Progenitor cell of endocrine pancreas (in vitro differentiated cells): ENCODE data around the gene ABLIM2. TPM values are rescaled to one million over a fixed set of nuclear protein-coding genes. Genes with fewer than 3 reads are reported as not detected.

ENCODE experiments used
- DNase-seq: peaks from one replicate; pipeline ENCODE4 v3.0.0; 2021; ENCODE audit warnings: low spot score; ENCODE audit not compliant: unreplicated experiment
- H3K27ac Mint-ChIP-seq: 2 replicates; pipeline ENCODE4 v1.8.0; 2021; ENCODE audit warnings: mild to moderate bottlenecking, moderate library complexity, mixed read lengths
- H3K27me3 Mint-ChIP-seq: 2 replicates; pipeline ENCODE4 v1.8.0; 2021; ENCODE audit warnings: mixed read lengths
- H3K36me3 Mint-ChIP-seq: 2 replicates; pipeline ENCODE4 v1.8.0; 2022; ENCODE audit warnings: mixed read lengths; ENCODE audit not compliant: insufficient read depth
- H3K4me1 Mint-ChIP-seq: 2 replicates; pipeline ENCODE4 v1.8.0; 2021; ENCODE audit warnings: low read depth, mixed read lengths
- H3K4me3 Mint-ChIP-seq: 2 replicates; pipeline ENCODE4 v1.8.0; 2021; ENCODE audit warnings: low read depth, mild to moderate bottlenecking, moderate library complexity, mixed read lengths
- H3K9me3 Mint-ChIP-seq: 2 replicates; pipeline ENCODE4 v1.8.0; 2021; ENCODE audit warnings: low read depth, mixed read lengths
- total RNA-seq: library from RNA; stranded (reverse); gene quantifications from 2 replicates; pipeline ENCODE4 v1.2.1, GENCODE V29; 2021
- TF ChIP-seq, protein P1 (sequence below): fragments of 200-600 bp; sonication (generic); IDR thresholded peaks from one replicate; pipeline ENCODE4 v1.5.0; 2021; ENCODE audit warnings: antibody characterized with exemption, mild to moderate bottlenecking; ENCODE audit not compliant: unreplicated experiment

The ABLIM2 gene
- total RNA-seq, 1 donor from 2014 or later = 5.7 TPM

DNA sequence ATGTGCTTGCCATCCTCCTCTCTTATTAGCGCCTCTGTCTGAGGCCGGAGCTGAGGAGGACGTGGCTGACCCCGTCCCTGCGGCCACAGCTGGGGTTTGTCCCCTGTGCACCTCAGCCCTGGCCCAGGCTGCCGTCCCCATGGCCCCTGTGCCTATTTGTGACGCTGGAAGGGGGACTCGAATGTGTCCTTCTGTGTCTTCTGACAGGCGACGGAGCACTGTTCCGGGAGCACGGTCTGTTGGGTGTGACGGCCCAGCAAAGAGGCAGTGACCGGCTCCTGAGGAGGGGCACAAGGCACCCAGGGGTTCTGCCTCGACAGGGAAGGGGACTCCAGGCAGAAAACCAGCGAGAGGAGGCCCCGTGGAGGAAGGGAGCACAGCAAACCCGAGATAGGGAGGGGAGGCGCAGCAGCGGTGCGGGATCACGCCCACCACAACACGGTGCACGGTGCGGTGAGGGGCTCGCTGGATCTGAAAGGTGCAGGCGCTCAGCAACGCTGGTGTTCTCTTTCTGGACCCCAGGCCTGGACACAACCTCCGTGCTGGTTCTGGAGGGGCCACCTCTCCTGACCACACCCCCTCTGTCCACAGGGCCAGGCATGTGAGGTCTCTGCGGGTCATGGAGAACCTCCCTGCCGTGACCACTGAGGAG lies 46.1 kb upstream of the ABLIM2 start:
- no peaks in the 10 kb centered on the region for H3K9me3 Mint-ChIP-seq
- peaks cover 2% of the 10 kb centered on the region for H3K27me3 Mint-ChIP-seq
- H3K4me3 Mint-ChIP-seq = no peak overlapping the region
- no peak for DNase-seq
- TF ChIP-seq, protein P1, sequence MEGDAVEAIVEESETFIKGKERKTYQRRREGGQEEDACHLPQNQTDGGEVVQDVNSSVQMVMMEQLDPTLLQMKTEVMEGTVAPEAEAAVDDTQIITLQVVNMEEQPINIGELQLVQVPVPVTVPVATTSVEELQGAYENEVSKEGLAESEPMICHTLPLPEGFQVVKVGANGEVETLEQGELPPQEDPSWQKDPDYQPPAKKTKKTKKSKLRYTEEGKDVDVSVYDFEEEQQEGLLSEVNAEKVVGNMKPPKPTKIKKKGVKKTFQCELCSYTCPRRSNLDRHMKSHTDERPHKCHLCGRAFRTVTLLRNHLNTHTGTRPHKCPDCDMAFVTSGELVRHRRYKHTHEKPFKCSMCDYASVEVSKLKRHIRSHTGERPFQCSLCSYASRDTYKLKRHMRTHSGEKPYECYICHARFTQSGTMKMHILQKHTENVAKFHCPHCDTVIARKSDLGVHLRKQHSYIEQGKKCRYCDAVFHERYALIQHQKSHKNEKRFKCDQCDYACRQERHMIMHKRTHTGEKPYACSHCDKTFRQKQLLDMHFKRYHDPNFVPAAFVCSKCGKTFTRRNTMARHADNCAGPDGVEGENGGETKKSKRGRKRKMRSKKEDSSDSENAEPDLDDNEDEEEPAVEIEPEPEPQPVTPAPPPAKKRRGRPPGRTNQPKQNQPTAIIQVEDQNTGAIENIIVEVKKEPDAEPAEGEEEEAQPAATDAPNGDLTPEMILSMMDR = no peak
- H3K27ac Mint-ChIP-seq = no peak overlapping the region
- peaks cover 16% of the 10 kb centered on the region for H3K4me1 Mint-ChIP-seq
- H3K36me3 Mint-ChIP-seq = no peaks in the 10 kb centered on the region

DNA sequence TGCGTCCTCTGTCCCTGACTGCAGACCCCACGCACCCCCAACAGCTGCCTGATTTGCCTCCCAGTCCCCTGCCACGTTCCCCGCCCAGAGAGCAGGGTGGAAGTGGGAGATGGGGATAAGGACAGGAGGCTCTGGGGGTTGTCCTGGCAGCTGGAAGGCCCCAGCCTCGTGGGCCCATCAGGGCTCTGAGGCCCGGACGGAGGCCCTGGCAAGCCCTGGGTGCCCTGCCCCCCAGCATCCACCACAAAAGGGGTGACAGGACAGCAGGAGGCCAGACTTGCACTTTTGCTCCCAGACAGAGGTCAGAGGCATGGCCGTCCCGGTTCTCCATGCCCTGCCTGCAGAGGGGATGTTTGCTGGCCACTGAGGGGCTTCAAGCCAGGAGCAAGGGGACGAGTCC lies 45.2 kb upstream of the ABLIM2 start:
- no peak for DNase-seq
- H3K27ac Mint-ChIP-seq = peak overlapping the region; percentile 41
- H3K36me3 Mint-ChIP-seq = no peaks in the 10 kb centered on the region
- no peaks in the 10 kb centered on the region for H3K9me3 Mint-ChIP-seq
- H3K27me3 Mint-ChIP-seq = no peaks in the 10 kb centered on the region
- TF ChIP-seq, protein P1 = no peak
- peaks cover 21% of the 10 kb centered on the region for H3K4me1 Mint-ChIP-seq
- H3K4me3 Mint-ChIP-seq = no peak overlapping the region

DNA sequence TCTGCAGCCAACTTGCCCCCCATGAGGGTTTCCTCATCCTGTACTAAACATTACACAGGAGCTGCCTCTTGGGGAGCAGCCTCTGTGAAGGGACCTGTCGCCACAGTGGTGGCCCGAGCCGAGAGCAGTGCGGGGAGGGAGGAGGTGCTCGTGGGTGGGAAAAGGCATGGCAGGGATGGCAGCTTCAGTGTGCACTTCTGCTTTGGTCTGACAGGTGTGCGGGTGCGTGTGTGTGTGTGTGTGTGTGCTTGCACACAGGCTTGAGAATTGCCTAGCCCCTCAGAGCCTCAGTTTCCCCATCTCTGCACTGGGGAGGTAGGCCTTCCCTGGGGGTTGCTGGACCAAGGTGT lies 44.4 kb upstream of the ABLIM2 start:
- no peaks in the 10 kb centered on the region for H3K9me3 Mint-ChIP-seq
- H3K4me1 Mint-ChIP-seq = peaks cover 28% of the 10 kb centered on the region
- no peak overlapping the region for H3K4me3 Mint-ChIP-seq
- H3K27me3 Mint-ChIP-seq = no peaks in the 10 kb centered on the region
- no peak overlapping the region for H3K27ac Mint-ChIP-seq
- no peak for DNase-seq
- TF ChIP-seq, protein P1 = no peak
- H3K36me3 Mint-ChIP-seq = no peaks in the 10 kb centered on the region

DNA sequence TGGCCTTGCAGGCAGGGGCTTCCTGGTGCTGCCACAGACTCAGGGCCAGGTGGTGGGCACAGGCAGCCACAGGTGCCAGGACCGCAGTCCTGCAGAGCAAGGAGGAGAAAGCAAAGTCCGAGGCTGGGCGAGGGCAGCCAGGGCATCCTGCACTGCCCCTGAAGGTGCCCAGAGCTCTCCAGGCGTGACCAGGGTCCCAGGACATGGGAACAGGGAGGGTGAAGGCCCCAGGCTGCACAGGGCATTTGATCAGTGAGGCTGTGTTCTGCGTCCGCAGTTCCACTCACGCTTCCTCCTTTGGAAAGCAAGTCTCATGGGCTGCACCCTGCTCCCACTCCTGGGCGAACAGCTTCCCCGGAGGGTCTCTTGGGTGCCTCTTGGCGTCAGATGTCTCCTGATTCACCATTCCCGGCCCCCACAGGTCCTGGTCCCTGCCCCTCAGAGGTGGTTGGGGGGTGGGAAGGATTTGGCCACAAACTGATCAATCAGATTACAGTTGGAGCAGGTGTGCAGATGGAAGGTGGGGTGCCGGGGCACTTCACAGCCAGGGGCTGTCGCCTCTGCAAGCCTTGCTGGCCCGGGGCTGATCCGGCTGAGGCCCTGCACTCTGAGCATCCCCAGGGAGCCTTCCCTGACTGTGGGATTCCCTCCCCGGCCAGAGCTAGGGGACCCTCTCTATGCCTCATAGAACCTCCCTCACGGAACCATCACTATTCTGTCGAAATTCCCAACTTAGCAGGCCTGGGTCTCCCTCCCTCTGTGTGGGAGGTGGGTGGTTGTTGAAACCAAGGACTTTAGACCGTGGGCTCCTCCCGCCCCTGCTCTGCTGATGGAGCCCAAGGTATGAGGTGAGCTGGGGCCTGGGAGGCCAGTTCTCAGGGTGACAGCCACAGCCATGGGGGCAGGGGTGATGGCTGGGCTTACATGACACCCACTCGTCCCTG lies 43.8 kb upstream of the ABLIM2 start:
- Mint-ChIP-seq H3K36me3 (no peaks in the 10 kb centered on the region), H3K27ac (no peak overlapping the region), H3K9me3 (no peaks in the 10 kb centered on the region), H3K4me1 (peaks cover 28% of the 10 kb centered on the region), H3K4me3 (no peak overlapping the region), H3K27me3 (no peaks in the 10 kb centered on the region)
- TF ChIP-seq, protein P1 = no peak
- DNase-seq = no peak

DNA sequence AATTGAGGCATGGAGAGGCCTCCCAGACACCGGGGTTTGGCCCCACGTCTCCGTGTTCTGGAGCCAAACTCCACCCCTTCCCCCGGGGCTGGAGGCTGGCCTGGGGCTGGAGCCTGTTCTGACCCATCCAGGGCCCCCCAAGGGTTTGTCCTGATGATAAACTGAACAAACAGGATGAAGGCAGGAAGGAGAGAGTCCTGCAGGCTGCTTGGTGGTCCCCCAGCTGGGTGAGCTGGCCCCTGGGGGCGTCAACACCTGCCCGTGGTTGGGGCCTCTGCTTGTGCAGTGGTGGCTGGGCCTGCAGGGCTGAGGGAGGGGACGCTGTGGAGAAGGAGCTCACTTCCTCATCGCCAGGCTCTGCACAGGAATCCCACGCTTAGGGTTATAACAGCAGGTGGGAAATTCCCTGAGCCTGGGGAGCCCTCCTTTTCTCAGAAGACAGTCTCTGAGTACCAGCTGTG lies 42.7 kb upstream of the ABLIM2 start:
- Mint-ChIP-seq H3K9me3 (no peaks in the 10 kb centered on the region), H3K4me1 (peaks cover 28% of the 10 kb centered on the region), H3K27ac (peak overlapping the region; percentile 92), H3K27me3 (no peaks in the 10 kb centered on the region), H3K4me3 (no peak overlapping the region), H3K36me3 (no peaks in the 10 kb centered on the region)
- DNase-seq = no peak
- TF ChIP-seq, protein P1 = no peak
